ENCODE results near the gene ENTPD1.
A peak's percentile ranks its signal among the peaks of the same experiment; 100 is the strongest.
"Not testable (repeated sequence)": the region's sequence is repeated elsewhere in the genome, so short reads cannot be mapped to it uniquely, and the experiment has no call there.

ENTPD1 gene

DNA sequence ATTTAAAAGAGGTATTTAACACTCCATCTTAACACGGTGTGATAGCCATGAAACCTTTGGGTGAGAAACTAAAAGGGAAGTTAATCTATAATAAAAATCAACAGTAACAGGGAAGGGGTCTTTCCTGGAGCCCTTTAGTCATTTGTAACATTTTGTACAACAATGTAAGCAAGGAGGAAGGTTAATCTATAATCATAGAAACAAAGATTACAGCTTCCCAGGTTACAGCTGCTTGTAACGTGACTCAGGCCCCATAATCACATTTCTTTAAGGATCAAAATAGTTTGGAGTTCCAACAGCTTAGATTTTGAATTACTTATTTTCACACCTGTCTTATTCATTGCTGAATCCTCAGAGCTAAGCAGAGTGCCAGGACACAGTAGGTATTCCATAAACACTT lies 133.9 kb downstream of the ENTPD1 start:
- no peak for DNase-seq
- intact Hi-C loops (cut with DNase I) = no loop called here

DNA sequence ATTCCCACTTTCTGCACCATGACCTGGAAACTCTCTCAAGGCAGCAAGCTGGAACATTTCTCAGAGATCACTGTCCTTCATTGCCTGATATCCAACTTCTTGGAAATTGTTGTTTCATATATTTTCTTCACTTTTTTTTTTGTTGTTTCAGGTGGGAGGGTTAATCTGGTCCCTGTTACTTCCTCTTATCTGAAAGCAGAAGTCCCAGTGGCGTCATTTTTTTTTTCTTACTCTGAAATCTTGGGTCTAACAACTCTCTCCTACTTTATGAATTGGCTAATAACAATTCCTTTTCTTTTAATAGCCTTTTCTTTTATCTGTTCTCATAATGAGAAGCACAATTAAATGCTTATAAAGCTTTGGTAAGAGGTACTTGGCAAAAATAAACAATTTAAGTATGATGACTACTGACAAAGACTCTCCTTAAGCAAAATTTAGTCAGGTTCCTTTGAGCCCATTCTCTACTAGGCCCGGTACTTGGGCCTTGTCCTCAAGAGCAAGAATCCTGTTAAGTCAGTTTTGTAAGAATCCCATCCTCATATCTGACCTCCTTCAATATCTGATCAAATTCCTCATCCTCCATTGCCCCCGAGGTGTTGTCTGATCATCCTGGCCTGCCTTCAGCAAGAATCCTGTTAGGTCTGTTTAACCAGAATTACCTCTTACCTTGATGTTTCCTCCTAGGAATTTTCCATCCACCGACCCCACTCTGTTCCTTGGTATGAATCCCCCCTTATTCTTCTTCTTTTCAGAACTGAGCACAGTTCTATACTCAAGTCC lies 140.3 kb downstream of the ENTPD1 start:
- no peak for DNase-seq
- intact Hi-C loops (cut with DNase I) = no loop called here

DNA sequence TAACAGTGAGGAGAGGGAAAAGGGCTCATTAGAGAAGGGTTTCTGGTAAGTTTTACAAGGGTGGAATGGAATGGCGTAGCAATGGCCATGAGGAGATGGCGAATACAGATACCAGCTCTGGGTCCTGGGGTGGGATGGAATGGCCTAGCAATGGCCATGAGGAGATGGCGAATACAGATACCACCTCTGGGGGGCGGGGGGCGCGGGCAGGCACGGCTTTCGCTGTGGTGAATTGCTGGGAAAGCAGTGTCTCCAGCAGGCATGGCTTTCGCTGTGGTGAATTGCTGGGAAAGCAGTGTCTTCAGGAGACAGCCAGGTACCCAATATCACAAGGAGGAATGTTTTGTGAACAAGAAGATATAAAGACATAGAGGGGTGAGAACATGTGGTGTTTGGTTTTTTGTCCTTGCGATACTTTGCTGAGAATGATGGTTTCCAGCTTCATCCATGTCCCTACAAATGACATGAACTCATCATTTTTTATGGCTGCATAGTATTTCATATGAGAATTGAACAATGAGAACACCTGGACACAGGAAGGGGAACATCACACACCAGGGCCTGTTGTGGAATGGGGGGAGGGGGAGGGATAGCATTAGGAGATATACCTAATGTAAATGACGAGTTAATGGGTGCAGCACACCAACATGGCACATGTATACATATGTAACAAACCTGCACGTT lies 150.1 kb downstream of the ENTPD1 start:
- intact Hi-C loops (cut with DNase I); DNase-seq: not testable (repeated sequence)

DNA sequence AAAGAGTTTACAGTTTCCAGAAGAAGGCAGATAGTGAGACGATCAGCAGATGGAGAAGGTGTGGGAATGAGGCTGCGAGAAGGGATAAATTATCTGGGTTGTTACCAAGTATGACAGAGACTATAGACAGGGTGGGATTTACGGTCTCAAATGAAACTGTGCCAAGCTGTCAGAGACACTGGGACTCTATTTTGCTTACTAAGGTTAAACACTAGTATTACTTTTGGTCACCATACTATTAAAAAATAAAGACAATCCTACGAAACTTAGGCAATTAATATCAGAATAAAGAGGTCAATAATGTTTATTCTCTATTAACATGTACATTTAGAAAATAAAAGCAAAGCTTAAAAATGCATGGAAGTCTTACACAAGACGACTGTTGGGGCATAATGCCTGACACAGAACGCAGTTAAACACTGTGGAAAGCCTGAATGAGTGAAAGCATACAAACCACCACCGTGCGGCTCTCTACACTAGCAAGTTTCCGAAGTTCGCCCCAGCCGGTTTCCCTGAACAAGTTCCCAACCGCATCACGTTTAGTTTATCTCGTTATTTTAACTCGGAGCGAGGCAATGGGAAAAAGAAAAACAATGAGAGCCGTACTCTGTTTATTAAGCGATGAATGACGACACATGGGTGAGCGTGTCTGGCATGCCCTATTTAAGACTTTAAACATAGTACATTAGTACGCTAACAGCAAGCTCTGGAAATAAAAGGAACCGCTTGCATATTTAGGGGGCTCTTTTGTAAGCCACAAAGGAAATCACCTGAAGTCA lies 150.9 kb downstream of the ENTPD1 start:
- DNase-seq = peak; percentile 33 to 85 (median 62)
- intact Hi-C loops (cut with DNase I) = no loop called here

DNA sequence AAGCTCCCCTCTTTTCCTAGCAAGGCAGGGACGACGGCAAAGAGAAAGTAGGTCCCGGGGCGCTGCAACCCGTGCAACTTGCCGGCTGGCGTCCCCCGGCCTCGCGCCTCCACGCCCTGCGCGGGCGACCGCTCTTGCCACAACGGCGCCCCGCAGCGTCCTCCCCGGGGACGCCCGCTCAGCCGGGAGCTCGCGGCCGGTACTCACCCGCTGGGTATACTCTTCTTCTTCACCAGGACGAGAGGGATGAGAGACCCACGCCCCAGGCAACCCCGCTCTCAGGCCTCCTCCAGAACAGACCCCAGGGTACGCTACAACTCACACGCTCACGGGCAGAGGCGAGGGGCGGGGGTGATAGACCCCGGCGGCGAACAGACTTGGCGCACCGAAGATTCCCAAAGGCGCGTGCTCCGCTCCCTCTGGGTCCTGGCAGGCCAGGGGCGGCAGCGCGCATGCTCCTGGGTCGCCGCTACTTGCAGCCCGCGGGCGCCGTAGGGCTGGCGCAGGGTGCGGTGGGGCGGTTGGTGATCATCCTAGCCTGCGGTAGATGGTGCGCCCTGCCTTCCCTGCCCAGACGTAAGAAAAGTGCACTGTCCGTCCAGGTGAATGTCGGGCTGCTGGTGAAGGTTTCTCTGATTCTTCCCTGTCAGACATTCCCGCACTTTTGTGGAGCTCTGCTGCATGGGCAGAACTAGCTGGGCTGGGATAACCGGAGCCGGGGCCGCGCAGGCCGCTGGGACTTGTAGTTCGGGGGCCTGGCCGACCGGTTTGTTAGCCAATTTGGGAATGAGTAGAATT lies 151.7 kb downstream of the ENTPD1 start, which contains the start of gene CC2D2B:
Gene CC2D2B (plus strand): TSS at position 520 of the 798 bp plus-strand sequence. CDS start 3,349 bp downstream, outside the sequence.
- peak; percentile 79 to 96 (median 90) for DNase-seq
- intact Hi-C loops (cut with DNase I) = no loop called here

DNA sequence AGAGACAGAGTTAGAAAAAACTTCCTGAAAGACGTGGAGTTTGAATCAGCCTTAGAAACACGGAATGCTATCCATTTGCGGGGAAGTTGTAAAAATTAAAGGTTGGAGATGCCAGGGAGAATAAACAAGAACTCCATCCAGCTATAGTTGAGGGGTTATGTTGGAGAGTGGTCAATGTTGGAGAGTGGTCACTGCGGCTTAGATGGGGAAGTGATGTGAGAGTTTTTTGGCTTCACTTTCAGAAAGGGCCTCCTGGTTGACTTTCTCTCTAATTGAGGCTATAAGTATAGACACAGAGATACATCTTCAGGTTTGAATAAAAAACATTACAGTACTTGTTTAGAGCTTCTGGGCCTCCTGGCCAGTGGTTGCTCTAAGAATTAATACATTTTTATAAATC lies 152.5 kb downstream of the ENTPD1 start:
- no peak for DNase-seq
- intact Hi-C loops (cut with DNase I) = no loop called here

DNA sequence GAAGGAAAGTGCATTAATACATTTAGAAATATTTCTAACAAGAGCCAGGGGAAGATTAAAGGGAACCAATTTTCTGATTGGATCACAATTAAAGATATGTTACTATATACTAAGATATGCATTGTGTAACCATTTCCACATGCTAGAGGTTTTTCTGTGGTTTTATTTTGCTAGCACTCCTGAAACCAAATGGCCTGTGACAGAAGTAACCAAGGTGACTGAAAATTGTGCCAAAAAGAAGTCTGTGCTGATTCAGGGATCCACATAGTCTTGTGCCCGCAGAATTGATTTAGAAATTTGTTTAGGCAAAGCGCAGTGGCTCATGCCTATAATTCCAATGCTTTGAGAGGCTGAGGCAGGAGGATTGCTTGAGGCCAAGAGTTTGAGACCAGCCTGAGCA lies 153.6 kb downstream of the ENTPD1 start:
- intact Hi-C loops (cut with DNase I) = no loop called here

DNA sequence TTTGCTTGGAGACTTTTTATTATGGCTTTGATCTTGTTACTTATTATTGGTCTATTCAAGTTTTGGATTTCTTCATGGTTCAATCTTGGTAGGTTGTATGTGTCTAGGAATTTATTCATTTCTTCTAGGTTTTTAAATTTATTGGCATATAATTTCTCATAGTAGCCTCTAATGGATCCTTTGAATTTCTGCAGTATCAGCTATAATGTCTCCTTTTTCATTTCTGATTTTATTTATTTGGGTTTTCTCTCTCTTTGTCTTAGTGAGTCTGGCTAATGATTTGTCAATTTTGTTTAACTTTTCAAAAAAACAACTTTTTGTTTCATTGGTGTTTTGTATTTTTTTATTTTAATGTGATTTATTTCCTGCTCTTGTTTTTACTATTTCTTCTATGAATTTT lies 160.1 kb downstream of the ENTPD1 start:
- DNase-seq; intact Hi-C loops (cut with DNase I): not testable (repeated sequence)

More for the DNA sequence above, 153.6 kb downstream of the ENTPD1 start:
- DNase-seq = no peak

All from head of caudate nucleus (tissue), 42 donors.